H9 (cell line): ENCODE measurements around the gene PCDHB12. TPM values are rescaled to one million over a fixed set of nuclear protein-coding genes. Genes with fewer than 3 reads are reported as not detected.
"Not testable (repeated sequence)": the region's sequence is repeated elsewhere in the genome, so short reads cannot be mapped to it uniquely, and the experiment has no call there.

Source experiments
- DNase-seq: peaks from one replicate; pipeline ENCODE4 v3.0.0-alpha.2; 2017
- H2AFZ ChIP-seq: one replicate; pipeline ENCODE4 v1.6.1; 2013; ENCODE audit warnings: mild to moderate bottlenecking, low read length, control low read depth, moderate library complexity
- H2AK5ac ChIP-seq: 2 replicates; pipeline ENCODE4 v1.6.1; 2013; ENCODE audit warnings: low read length, control low read depth, mixed read lengths; ENCODE audit not compliant: insufficient read length
- H2BK120ac ChIP-seq: one replicate; pipeline ENCODE4 v1.6.1; 2013; ENCODE audit warnings: low read depth, mild to moderate bottlenecking, low read length, control low read depth, inconsistent platforms; ENCODE audit not compliant: poor library complexity, severe bottlenecking
- H2BK12ac ChIP-seq: 2 replicates; pipeline ENCODE4 v1.6.1; 2013; ENCODE audit warnings: low read length, control low read depth, mixed read lengths, low read depth; ENCODE audit not compliant: insufficient read length
- H2BK15ac ChIP-seq: 2 replicates; pipeline ENCODE4 v1.6.1; 2013; ENCODE audit warnings: low read depth, low read length, control low read depth
- H2BK20ac ChIP-seq: one replicate; pipeline ENCODE4 v1.6.1; 2013; ENCODE audit warnings: low read depth, mild to moderate bottlenecking, low read length, control low read depth, inconsistent platforms; ENCODE audit not compliant: poor library complexity, severe bottlenecking
- H2BK5ac ChIP-seq: 2 replicates; pipeline ENCODE4 v1.6.1; 2013; ENCODE audit warnings: low read length, control low read depth, mixed read lengths; ENCODE audit not compliant: insufficient read length
- H3K14ac ChIP-seq: 2 replicates; pipeline ENCODE4 v1.6.1; 2013; ENCODE audit warnings: low read length, control low read depth; ENCODE audit not compliant: insufficient read depth
- H3K18ac ChIP-seq: 2 replicates; pipeline ENCODE4 v1.6.1; 2013; ENCODE audit warnings: low read depth, mild to moderate bottlenecking, mixed read lengths, low read length, control low read depth; ENCODE audit not compliant: insufficient read length
- H3K23ac ChIP-seq: 2 replicates; pipeline ENCODE4 v1.6.1; 2013; ENCODE audit warnings: low read length, control low read depth, mixed read lengths, low read depth; ENCODE audit not compliant: insufficient read length
- H3K23me2 ChIP-seq: 2 replicates; pipeline ENCODE4 v1.6.1; 2013; ENCODE audit warnings: low read depth, mild to moderate bottlenecking, mixed read lengths, low read length, control low read depth; ENCODE audit not compliant: insufficient read length, poor library complexity, severe bottlenecking
- H3K27ac ChIP-seq: 2 replicates; pipeline ENCODE4 v1.5.1; 2013; ENCODE audit warnings: low read length, control low read depth, mixed read lengths, low read depth; ENCODE audit not compliant: insufficient read length
- H3K27me3 ChIP-seq: 2 replicates; pipeline ENCODE4 v1.6.1; 2013; ENCODE audit warnings: low read length, control low read depth, inconsistent platforms; ENCODE audit not compliant: insufficient read depth
- H3K4ac ChIP-seq: 2 replicates; pipeline ENCODE4 v1.6.1; 2013; ENCODE audit warnings: low read depth, mild to moderate bottlenecking, control low read depth, inconsistent platforms, low read length, moderate library complexity
- H3K4me1 ChIP-seq: 2 replicates; pipeline ENCODE4 v1.6.1; 2013; ENCODE audit warnings: low read length, control low read depth, inconsistent platforms; ENCODE audit not compliant: insufficient read depth
- H3K4me2 ChIP-seq: 2 replicates; pipeline ENCODE4 v1.6.1; 2013; ENCODE audit warnings: low read length, control low read depth, mixed read lengths; ENCODE audit not compliant: insufficient read length, insufficient read depth
- H3K56ac ChIP-seq: 2 replicates; pipeline ENCODE4 v1.6.1; 2013; ENCODE audit warnings: low read depth, mild to moderate bottlenecking, mixed read lengths, low read length, control low read depth; ENCODE audit not compliant: insufficient read length
- H3K79me1 ChIP-seq: 2 replicates; pipeline ENCODE4 v1.6.1; 2013; ENCODE audit warnings: low read depth, mild to moderate bottlenecking, moderate library complexity, low read length, control low read depth, inconsistent platforms; ENCODE audit not compliant: insufficient read depth, poor library complexity, severe bottlenecking
- H3K79me2 ChIP-seq: 2 replicates; pipeline ENCODE4 v1.6.1; 2013; ENCODE audit warnings: low read length, control low read depth, inconsistent platforms; ENCODE audit not compliant: insufficient read depth
- H3K9ac ChIP-seq: 2 replicates; pipeline ENCODE4 v1.6.1; 2013; ENCODE audit warnings: low read length, control low read depth, mixed read lengths; ENCODE audit not compliant: insufficient read length; ENCODE audit errors: extremely low read depth
- H3K9me3 ChIP-seq: one replicate; pipeline ENCODE4 v1.6.1; 2013; ENCODE audit warnings: low read depth, low read length, inconsistent platforms; ENCODE audit not compliant: control insufficient read depth
- H3T11ph ChIP-seq: one replicate; pipeline ENCODE4 v1.6.1; 2013; ENCODE audit warnings: mild to moderate bottlenecking, low read length, control low read depth, inconsistent platforms
- H4K20me1 ChIP-seq: one replicate; pipeline ENCODE4 v1.6.1; 2013; ENCODE audit not compliant: control insufficient read depth, insufficient read length, insufficient read depth
- H4K5ac ChIP-seq: 2 replicates; pipeline ENCODE4 v1.6.1; 2013; ENCODE audit warnings: low read depth, mild to moderate bottlenecking, mixed read lengths, low read length, control low read depth; ENCODE audit not compliant: insufficient read length
- H4K8ac ChIP-seq: replicated peaks from 2 replicates; pipeline ENCODE4 v1.6.1; 2013; ENCODE audit warnings: low read length, control low read depth, mixed read lengths, low read depth; ENCODE audit not compliant: insufficient read length
- H4K91ac ChIP-seq: 2 replicates; pipeline ENCODE4 v1.6.1; 2013; ENCODE audit warnings: low read depth, mild to moderate bottlenecking, moderate library complexity, mixed read lengths, low read length, control low read depth; ENCODE audit not compliant: insufficient read length
- H3K27ac Mint-ChIP-seq, 3 experiments: 2 replicates in 2 of 3; 3 replicates in 1 of 3; pipeline ENCODE4 v1.8.0; 2020 to 2021; ENCODE audit warnings: mixed read lengths in 3 of 3, mild to moderate bottlenecking in 1 of 3, moderate library complexity in 1 of 3
- H3K27me3 Mint-ChIP-seq: 2 replicates; pipeline ENCODE4 v1.8.0; 2021; ENCODE audit warnings: low read depth, mild to moderate bottlenecking, moderate library complexity, mixed read lengths
- H3K36me3 Mint-ChIP-seq, 3 experiments: 2 replicates in 2 of 3; 3 replicates in 1 of 3; pipeline ENCODE4 v1.8.0; 2020 to 2021; ENCODE audit warnings: low read depth in 3 of 3, mixed read lengths in 3 of 3; ENCODE audit not compliant: insufficient read depth in 1 of 3
- H3K4me1 Mint-ChIP-seq, 2 experiments: 2 replicates each; pipeline ENCODE4 v1.8.0; 2020; ENCODE audit warnings: mixed read lengths in 2 of 2
- H3K4me3 Mint-ChIP-seq, 2 experiments: 2 replicates in 1 of 2; 3 replicates in 1 of 2; pipeline ENCODE4 v1.8.0; 2020 to 2021; ENCODE audit warnings: mild to moderate bottlenecking in 2 of 2, mixed read lengths in 2 of 2, moderate library complexity in 1 of 2
- H3K9me3 Mint-ChIP-seq, 2 experiments: 2 replicates in 1 of 2; 3 replicates in 1 of 2; pipeline ENCODE4 v1.8.0; 2020; ENCODE audit warnings: mild to moderate bottlenecking in 2 of 2, mixed read lengths in 2 of 2, moderate library complexity in 1 of 2
- CTCF ChIP-seq: fragments of 200-600 bp; sonication (generic); conservative IDR thresholded peaks from 3 replicates; pipeline ENCODE4 v1.8.0; 2021; ENCODE audit warnings: antibody characterized with exemption, mild to moderate bottlenecking
- WGBS: extraction: QIAGEN DNeasy Blood & Tissue Kit; methylation state at CpG from one replicate; pipeline ENCODE4 v1.1.7; 2013; ENCODE audit warnings: missing lambda C conversion rate, low lambda C conversion rate, mixed read lengths; ENCODE audit not compliant: insufficient read length; ENCODE audit errors: extremely low coverage; 5-methylcytosine and 5-hydroxymethylcytosine counted together
- total RNA-seq: library from RNA; stranded (reverse); gene quantifications from 2 replicates; pipeline ENCODE4 v1.2.1, GENCODE V29; 2021

The PCDHB12 gene
- total RNA-seq, 1 experiment from 2014 or later: 3.1 TPM

DNA sequence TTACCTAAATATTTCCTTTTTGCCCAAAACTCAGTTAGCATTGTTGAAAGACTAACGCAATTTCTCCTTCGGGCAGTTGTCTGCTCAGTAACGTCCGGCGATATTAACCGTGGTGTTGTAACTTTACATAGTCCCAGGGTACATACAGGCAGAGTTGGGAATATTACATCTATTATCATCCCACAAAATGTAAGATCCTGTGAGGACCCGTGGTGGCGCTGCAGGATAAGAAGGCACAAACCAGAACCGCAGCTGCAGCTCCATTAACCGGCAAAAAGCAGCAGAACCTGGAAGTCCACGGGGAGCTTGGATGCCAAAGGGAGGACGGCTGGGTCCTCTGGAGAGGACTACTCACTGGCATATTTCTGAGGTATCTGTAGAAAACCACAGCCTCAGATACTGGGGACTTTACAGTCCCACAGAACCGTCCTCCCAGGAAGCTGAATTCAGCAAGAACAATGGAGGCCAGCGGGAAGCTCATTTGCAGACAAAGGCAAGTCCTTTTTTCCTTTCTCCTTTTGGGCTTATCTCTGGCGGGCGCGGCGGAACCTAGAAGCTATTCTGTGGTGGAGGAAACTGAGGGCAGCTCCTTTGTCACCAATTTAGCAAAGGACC is 30.8 kb upstream of the PCDHB12 start, which contains the start of gene PCDHB8:
Gene PCDHB8 (plus strand): TSS at position 214 of the 615 bp plus-strand sequence. CDS start 245 bp downstream, at position 459.
- Mint-ChIP-seq H3K36me3 (peaks cover 4 to 21% (median 10%) of the 10 kb centered on the region in 3 experiments; a peak in 5 of 7 replicates), H3K9me3 (peaks cover 20 to 28% of the 10 kb centered on the region in 2 experiments)
- H3K27me3 ChIP-seq, H2BK5ac ChIP-seq, H3K18ac ChIP-seq, H3K27ac Mint-ChIP-seq, H4K8ac ChIP-seq, H2AFZ ChIP-seq, H3K79me1 ChIP-seq, H4K91ac ChIP-seq, H3K4me3 Mint-ChIP-seq, H3T11ph ChIP-seq, H2BK12ac ChIP-seq, H2AK5ac ChIP-seq, H4K20me1 ChIP-seq, H3K4me1 Mint-ChIP-seq, H3K4ac ChIP-seq, H3K4me1 ChIP-seq, H3K27ac ChIP-seq, DNase-seq, H3K23me2 ChIP-seq, H3K23ac ChIP-seq, H2BK20ac ChIP-seq, H3K14ac ChIP-seq, H2BK15ac ChIP-seq, H3K27me3 Mint-ChIP-seq, H3K4me2 ChIP-seq, H3K56ac ChIP-seq, H3K9me3 ChIP-seq, H3K79me2 ChIP-seq, H2BK120ac ChIP-seq, H3K9ac ChIP-seq, H4K5ac ChIP-seq: not testable (repeated sequence)
- TF ChIP-seq CTCF: peak; percentile 43; the same call in 2 of the 3 replicates
- WGBS: no CpG with 5 or more reads among the region's 18 CpGs

DNA sequence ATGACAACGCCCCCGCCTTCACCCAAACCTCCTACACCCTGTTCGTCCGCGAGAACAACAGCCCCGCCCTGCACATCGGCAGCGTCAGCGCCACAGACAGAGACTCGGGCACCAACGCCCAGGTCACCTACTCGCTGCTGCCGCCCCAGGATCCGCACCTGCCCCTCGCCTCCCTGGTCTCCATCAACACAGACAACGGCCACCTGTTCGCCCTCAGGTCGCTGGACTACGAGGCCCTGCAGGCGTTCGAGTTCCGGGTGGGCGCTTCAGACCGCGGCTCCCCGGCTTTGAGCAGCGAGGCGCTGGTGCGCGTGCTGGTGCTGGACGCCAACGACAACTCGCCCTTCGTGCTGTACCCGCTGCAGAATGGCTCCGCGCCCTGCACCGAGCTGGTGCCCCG is 29.1 kb upstream of the PCDHB12 start:
- Mint-ChIP-seq H3K9me3 (peaks cover 15 to 23% of the 10 kb centered on the region in 2 experiments), H3K36me3 (peaks cover 4 to 19% (median 9%) of the 10 kb centered on the region in 3 experiments)
- H3K27ac Mint-ChIP-seq, H2BK5ac ChIP-seq, H3K56ac ChIP-seq, H2AFZ ChIP-seq, H3K18ac ChIP-seq, H4K8ac ChIP-seq, H3K27ac ChIP-seq, H3K23me2 ChIP-seq, H3K4me3 Mint-ChIP-seq, H2AK5ac ChIP-seq, H3K9ac ChIP-seq, H4K5ac ChIP-seq, H3K79me2 ChIP-seq, H3K27me3 ChIP-seq, H3K9me3 ChIP-seq, H2BK15ac ChIP-seq, H3K23ac ChIP-seq, DNase-seq, H2BK20ac ChIP-seq, H2BK120ac ChIP-seq, H3T11ph ChIP-seq, H4K91ac ChIP-seq, H3K4ac ChIP-seq, H3K4me1 Mint-ChIP-seq, H3K79me1 ChIP-seq, H3K27me3 Mint-ChIP-seq, H4K20me1 ChIP-seq, H3K4me2 ChIP-seq, H3K4me1 ChIP-seq, H2BK12ac ChIP-seq, H3K14ac ChIP-seq: not testable (repeated sequence)
- WGBS: no CpG with 5 or more reads among the region's 39 CpGs
